OCI-LY7 (cell line): ENCODE measurements around the gene SLC50A1. TPM values are rescaled to one million over a fixed set of nuclear protein-coding genes. Genes with fewer than 3 reads are reported as not detected.
"Not testable (repeated sequence)": the region's sequence is repeated elsewhere in the genome, so short reads cannot be mapped to it uniquely, and the experiment has no call there.

Experiments
- BruUV-seq: library from RNA; stranded (reverse); fragments of 400-500 nt; replicated peaks from 2 replicates; lab custom pipeline; 2021; lab: Mats Ljungman, UMichigan
- CTCF ChIA-PET: fragments of 300-600 bp; sonication (Branson Sonifier 250); formaldehyde crosslinking; loops from one replicate; lab custom pipeline; 2022; ENCODE audit warnings: antibody characterized with exemption; ENCODE audit not compliant: unreplicated experiment; lab: Charles Lee
- POLR2A ChIA-PET: fragments of 300-600 bp; sonication (Branson Sonifier 250); formaldehyde crosslinking; loops from one replicate; lab custom pipeline; 2022; ENCODE audit warnings: antibody characterized with exemption; lab: Charles Lee
- DNase-seq: peaks from one replicate; pipeline ENCODE4 v3.0.0-alpha.2; 2015; ENCODE audit warnings: low spot score
- H2AFZ ChIP-seq: fragments of 200-600 bp; sonication (generic), shearing (Covaris generic); 2 replicates; pipeline ENCODE4 v1.6.1; 2014; ENCODE audit warnings: mild to moderate bottlenecking, antibody characterized with exemption, low read length, moderate library complexity
- H3K27ac ChIP-seq: fragments of 200-600 bp; sonication (generic); 2 replicates; pipeline ENCODE4 v1.5.1; 2014; ENCODE audit warnings: mixed run types, low read depth, mild to moderate bottlenecking, moderate library complexity, low read length, inconsistent platforms; ENCODE audit not compliant: poor library complexity, severe bottlenecking
- H3K36me3 ChIP-seq: fragments of 200-600 bp; sonication (generic); 2 replicates; pipeline ENCODE4 v1.6.1; 2014; ENCODE audit warnings: mild to moderate bottlenecking, antibody characterized with exemption, low read length, moderate library complexity, mixed read lengths; ENCODE audit not compliant: insufficient read depth
- H3K4me1 ChIP-seq: fragments of 200-600 bp; sonication (generic); 2 replicates; pipeline ENCODE4 v1.5.1; 2014; ENCODE audit warnings: mild to moderate bottlenecking, low read length; ENCODE audit not compliant: insufficient read depth, poor library complexity, severe bottlenecking
- H3K4me2 ChIP-seq: fragments of 200-600 bp; sonication (generic); 2 replicates; pipeline ENCODE4 v1.6.1; 2014; ENCODE audit warnings: mild to moderate bottlenecking, low read length
- H3K4me3 ChIP-seq: fragments of 200-600 bp; sonication (generic); 2 replicates; pipeline ENCODE4 v1.5.1; 2014; ENCODE audit warnings: mild to moderate bottlenecking, low read depth, low read length; ENCODE audit not compliant: poor library complexity, severe bottlenecking
- H3K79me2 ChIP-seq: fragments of 200-600 bp; sonication (generic); 2 replicates; pipeline ENCODE4 v1.6.1; 2016; ENCODE audit warnings: low read depth, mild to moderate bottlenecking, low read length, moderate library complexity, mixed read lengths; ENCODE audit not compliant: insufficient read depth
- H3K9me2 ChIP-seq: fragments of 200-600 bp; sonication (generic); 2 replicates; pipeline ENCODE4 v1.6.1; 2016; ENCODE audit warnings: mild to moderate bottlenecking, low read length, mixed read lengths; ENCODE audit not compliant: insufficient read depth
- H3K9me3 ChIP-seq: fragments of 200-600 bp; sonication (generic); 2 replicates; pipeline ENCODE4 v1.6.1; 2014; ENCODE audit warnings: mild to moderate bottlenecking, mixed run types, low read length, mixed read lengths
- H4K20me1 ChIP-seq: fragments of 200-600 bp; sonication (generic); 2 replicates; pipeline ENCODE4 v1.6.1; 2014; ENCODE audit warnings: mild to moderate bottlenecking, antibody characterized with exemption, low read length, moderate library complexity, mixed read lengths; ENCODE audit not compliant: insufficient read depth
- EZH2phosphoT487 ChIP-seq: fragments of 200-600 bp; sonication (generic); IDR thresholded peaks from 2 replicates; pipeline ENCODE4 v1.6.1; 2018; ENCODE audit warnings: low read depth, borderline replicate concordance, mild to moderate bottlenecking, mixed run types, antibody characterized with exemption, low read length, moderate library complexity, mixed read lengths
- intact Hi-C: fragments of 100-400 bp; cut with micrococcal nuclease; formaldehyde crosslinking; loops from one replicate; pipeline ENCODE4 v1.10.0; 2022; ENCODE audit not compliant: unreplicated experiment
- total RNA-seq, 2 experiments: library from RNA; depleted of rRNA in 1 of 2; stranded (reverse); fragments of >200 nt in 1 of 2; shearing (Covaris generic) in 1 of 2; gene quantifications; 2 replicates each; pipeline ENCODE4 v1.2.3, GENCODE V29; 2014 to 2022
- TF ChIP-seq, protein P1 (sequence below): fragments of 200-600 bp; sonication (generic); conservative IDR thresholded peaks from 2 replicates; pipeline ENCODE4 v1.5.1; 2014; ENCODE audit warnings: mild to moderate bottlenecking, antibody characterized with exemption, low read length, moderate library complexity, mixed read lengths

SLC50A1 gene
- total RNA-seq, 2 experiments from 2014 or later = 12.3 to 46.1 TPM

DNA sequence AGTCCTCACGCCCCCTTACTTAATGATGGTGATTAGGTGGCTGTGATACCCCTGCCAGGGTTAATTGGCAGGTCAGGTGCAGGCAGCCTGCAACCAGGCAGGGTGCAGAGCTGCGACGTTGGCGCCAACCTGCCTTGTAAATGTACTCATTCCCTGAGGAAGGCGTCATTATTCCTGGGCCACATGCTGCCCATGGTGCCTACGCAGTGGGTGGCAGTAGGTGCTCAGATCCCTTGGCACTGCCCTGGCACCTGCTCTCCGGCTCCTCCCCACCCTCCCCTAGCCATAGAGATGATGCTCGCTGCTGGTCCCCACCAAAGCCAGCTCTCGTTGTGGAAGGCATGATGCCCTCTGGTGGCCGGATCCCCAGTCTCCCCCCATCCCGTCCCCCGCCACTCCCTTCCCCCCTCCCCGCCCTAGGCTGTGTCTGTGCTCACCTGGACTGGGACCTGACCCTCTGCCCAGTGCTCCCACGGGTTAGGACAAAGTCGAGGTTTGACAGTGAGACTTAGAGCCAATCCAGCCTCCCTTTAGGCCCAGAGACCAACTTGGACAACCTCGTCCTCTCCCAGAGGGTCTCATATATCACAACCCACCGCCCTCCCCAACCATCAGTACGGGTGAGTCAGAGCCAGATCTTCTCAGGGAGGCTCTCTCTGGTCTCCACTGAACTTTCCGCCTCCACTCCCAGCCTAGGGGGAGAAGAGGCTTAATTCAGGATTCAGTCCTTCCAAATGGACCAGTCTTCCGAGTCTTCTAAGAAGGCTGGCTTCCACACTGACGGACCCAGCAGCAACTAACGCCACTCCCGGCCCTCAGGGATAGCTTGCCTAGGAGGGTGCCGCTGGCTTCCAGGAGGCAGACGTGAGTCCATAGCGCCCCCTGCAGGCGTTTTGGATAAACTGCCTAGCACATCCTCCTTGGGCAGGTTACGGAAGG lies 31.8 kb downstream of the SLC50A1 start:
- H3K4me2 ChIP-seq = peak overlapping the region; percentile 90
- no peaks in the 10 kb centered on the region for H4K20me1 ChIP-seq
- ChIA-PET POLR2A (no interaction called here), CTCF (interaction anchor here (0.6 to 1.7 kb wide), 5 partner anchors 76 to 123 kb away, joined by 3 to 10 read pairs (median 5); no protein-coding TSS in a partner anchor)
- H3K9me3 ChIP-seq = no peaks in the 10 kb centered on the region
- no peaks in the 10 kb centered on the region for H3K9me2 ChIP-seq
- TF ChIP-seq, protein P1, sequence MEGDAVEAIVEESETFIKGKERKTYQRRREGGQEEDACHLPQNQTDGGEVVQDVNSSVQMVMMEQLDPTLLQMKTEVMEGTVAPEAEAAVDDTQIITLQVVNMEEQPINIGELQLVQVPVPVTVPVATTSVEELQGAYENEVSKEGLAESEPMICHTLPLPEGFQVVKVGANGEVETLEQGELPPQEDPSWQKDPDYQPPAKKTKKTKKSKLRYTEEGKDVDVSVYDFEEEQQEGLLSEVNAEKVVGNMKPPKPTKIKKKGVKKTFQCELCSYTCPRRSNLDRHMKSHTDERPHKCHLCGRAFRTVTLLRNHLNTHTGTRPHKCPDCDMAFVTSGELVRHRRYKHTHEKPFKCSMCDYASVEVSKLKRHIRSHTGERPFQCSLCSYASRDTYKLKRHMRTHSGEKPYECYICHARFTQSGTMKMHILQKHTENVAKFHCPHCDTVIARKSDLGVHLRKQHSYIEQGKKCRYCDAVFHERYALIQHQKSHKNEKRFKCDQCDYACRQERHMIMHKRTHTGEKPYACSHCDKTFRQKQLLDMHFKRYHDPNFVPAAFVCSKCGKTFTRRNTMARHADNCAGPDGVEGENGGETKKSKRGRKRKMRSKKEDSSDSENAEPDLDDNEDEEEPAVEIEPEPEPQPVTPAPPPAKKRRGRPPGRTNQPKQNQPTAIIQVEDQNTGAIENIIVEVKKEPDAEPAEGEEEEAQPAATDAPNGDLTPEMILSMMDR = peak; percentile 95
- no peak for TF ChIP-seq EZH2phosphoT487
- peaks cover 23% of the 10 kb centered on the region for H3K4me1 ChIP-seq
- DNase-seq = peak; percentile 91
- no peak overlapping the region for H3K27ac ChIP-seq
- peak overlapping the region; percentile 59 for H3K4me3 ChIP-seq
- H3K79me2 ChIP-seq = peaks cover 10% of the 10 kb centered on the region; the same call in 1 of the 2 replicates
- intact Hi-C loops = loop anchor here (1.0 kb wide), 1 partner anchor 76 kb away; no protein-coding TSS in a partner anchor
- H3K36me3 ChIP-seq = peaks cover 18% of the 10 kb centered on the region; the same call in 1 of the 2 replicates
- BruUV-seq = no TSS peak
- peak overlapping the region; percentile 83 for H2AFZ ChIP-seq

DNA sequence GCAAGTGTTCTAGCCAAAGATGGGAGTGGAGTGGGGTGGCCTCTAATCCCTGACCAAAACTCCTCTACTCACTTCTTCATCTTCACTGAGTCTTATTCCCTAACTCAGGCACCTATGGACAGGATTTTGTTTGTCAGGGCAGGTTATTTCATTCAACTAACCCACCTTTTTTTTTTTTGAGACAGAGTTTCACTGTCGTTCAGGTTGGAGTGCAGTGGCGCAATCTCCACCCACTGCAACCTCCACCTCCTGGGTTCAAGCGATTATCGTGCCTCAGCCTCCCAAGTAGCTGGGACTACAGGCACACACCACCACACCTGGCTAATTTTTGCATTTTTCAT lies 32.4 kb downstream of the SLC50A1 start:
- H3K27ac ChIP-seq, H3K4me3 ChIP-seq, H3K9me3 ChIP-seq, intact Hi-C loops, H4K20me1 ChIP-seq, H2AFZ ChIP-seq, BruUV-seq, DNase-seq, H3K9me2 ChIP-seq: not testable (repeated sequence)
- ChIA-PET CTCF (interaction anchor here (1.0 to 1.7 kb wide), 4 partner anchors 77 to 123 kb away, joined by 3 to 10 read pairs (median 6); no protein-coding TSS in a partner anchor), POLR2A (interaction anchor here (1.1 kb wide), 1 partner anchor 78 kb away, joined by 5 read pairs; no protein-coding TSS in a partner anchor)
- H3K36me3 ChIP-seq = peaks cover 18% of the 10 kb centered on the region; the same call in 1 of the 2 replicates
- H3K79me2 ChIP-seq = peaks cover 14% of the 10 kb centered on the region; the same call in 1 of the 2 replicates
- H3K4me2 ChIP-seq = peak overlapping the region; percentile 90; the same call in 1 of the 2 replicates
- peaks cover 23% of the 10 kb centered on the region for H3K4me1 ChIP-seq

DNA sequence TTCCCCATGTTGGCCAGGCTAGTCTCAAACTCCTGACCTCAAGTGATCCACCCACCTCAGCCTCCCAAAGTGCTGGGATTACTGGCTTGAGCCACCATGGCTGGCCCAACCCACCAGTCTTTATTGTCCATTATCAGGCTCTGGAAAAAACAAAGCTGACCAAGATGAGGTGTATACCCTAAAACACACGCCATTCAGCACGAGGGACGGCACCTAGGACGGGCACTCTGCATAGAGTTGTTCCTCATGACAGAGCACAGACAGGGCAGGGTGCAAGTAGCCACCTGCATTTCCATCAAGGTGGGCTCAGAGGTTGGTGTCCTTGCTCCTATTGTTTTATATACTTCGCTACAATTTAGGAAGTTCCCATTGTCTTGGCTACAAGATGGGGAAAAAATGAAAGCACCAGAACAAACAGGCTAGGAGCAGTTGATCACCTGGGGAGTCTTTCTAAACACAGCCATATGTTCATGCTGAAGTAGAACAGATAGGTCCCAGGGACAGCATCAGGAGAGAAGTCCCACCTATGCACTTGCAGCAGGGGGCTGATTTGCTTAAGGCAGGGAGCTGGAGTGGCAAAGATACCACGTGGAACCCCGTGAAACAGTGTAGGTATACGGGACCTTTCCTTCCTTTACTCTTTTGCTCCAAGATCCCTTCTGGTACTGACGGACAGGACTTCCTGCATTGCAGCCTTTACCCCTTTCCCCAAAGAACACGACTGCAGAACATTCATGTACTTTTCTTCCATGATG lies 33.0 kb downstream of the SLC50A1 start:
- no peak for DNase-seq
- Histone ChIP-seq H3K4me3 (no peak overlapping the region), H3K27ac (no peak overlapping the region), H3K9me3 (no peaks in the 10 kb centered on the region), H3K36me3 (peaks cover 18% of the 10 kb centered on the region; the same call in 1 of the 2 replicates), H3K4me1 (peaks cover 27% of the 10 kb centered on the region), H3K4me2 (no peak overlapping the region), H3K79me2 (peaks cover 14% of the 10 kb centered on the region; the same call in 1 of the 2 replicates), H3K9me2 (no peaks in the 10 kb centered on the region), H4K20me1 (no peaks in the 10 kb centered on the region), H2AFZ (no peak overlapping the region)
- no peak for TF ChIP-seq EZH2phosphoT487
- TF ChIP-seq, protein P1 = no peak
- ChIA-PET POLR2A (interaction anchor here (0.6 to 1.1 kb wide), 2 partner anchors 32 to 78 kb away, joined by 3 to 5 read pairs; no protein-coding TSS in a partner anchor), CTCF (interaction anchor here (1.0 to 1.5 kb wide), 3 partner anchors 77 to 124 kb away, joined by 3 to 10 read pairs (median 5); no protein-coding TSS in a partner anchor)
- no TSS peak for BruUV-seq
- intact Hi-C loops = no loop called here
